ENCODE data around the gene RFX4.

Gene RFX4

GRCh38 chr12:106741247-106741646 is 158.4 kb downstream of the RFX4 start:
- H3K27ac ChIP-seq (ENCODE audit: low read length, poor library complexity, severe bottlenecking): no peak overlapping the region
- H3K4ac ChIP-seq (ENCODE audit: low read depth in 1 of 2, low read length in 2 of 2): no peak overlapping the region
- H3K23ac ChIP-seq (ENCODE audit: low read length in 2 of 2): no peak overlapping the region
- no peak overlapping the region for H2BK5ac ChIP-seq (ENCODE audit: low read depth, low read length, poor library complexity, severe bottlenecking)
- no peak overlapping the region for H3K4me2 ChIP-seq (ENCODE audit: low read length, poor library complexity, severe bottlenecking)
- no peak overlapping the region for H3K9ac ChIP-seq (ENCODE audit: low read length)
- no peaks in the 10 kb centered on the region for H3K36me3 ChIP-seq (ENCODE audit: control insufficient read depth in 1 of 2, insufficient read depth in 2 of 2, low read depth in 1 of 2, low read length in 2 of 2)
- H3K79me1 ChIP-seq (replicated peaks; ENCODE audit: low read length, poor library complexity, severe bottlenecking): no peaks in the 10 kb centered on the region
- no peak overlapping the region for H3K14ac ChIP-seq (ENCODE audit: low read length in 2 of 2)
- H2AK5ac ChIP-seq (ENCODE audit: low read length, severe bottlenecking): no peak overlapping the region
- H4K91ac ChIP-seq (ENCODE audit: low read length): no peak overlapping the region
- no peaks in the 10 kb centered on the region for H3K4me1 ChIP-seq (ENCODE audit: control insufficient read depth, insufficient read depth, low read depth, low read length)
- H2BK15ac ChIP-seq (ENCODE audit: low read depth, poor library complexity, severe bottlenecking): no peak overlapping the region
- no peak overlapping the region for H4K8ac ChIP-seq (ENCODE audit: low read length)
- peaks cover 4 to 8% of the 10 kb centered on the region in 2 experiments for H3K27me3 ChIP-seq (ENCODE audit: control insufficient read depth in 1 of 2, insufficient read depth in 1 of 2, low read length in 2 of 2)
- H3K18ac ChIP-seq (ENCODE audit: low read depth in 1 of 2, low read length in 2 of 2): no peak overlapping the region
- H2BK12ac ChIP-seq (ENCODE audit: low read length in 2 of 2): no peak overlapping the region
- no peak overlapping the region for H2BK120ac ChIP-seq (ENCODE audit: low read depth, low read length)
- DNase-seq: no peak
- H3K4me3 ChIP-seq (ENCODE audit: insufficient read depth in 1 of 2, low read depth in 1 of 2, low read length in 2 of 2): no peak overlapping the region
- WGBS: 100% methylated on average over 1 of the region's 2 CpGs
- no peak overlapping the region for H2AFZ ChIP-seq (ENCODE audit: low read depth, low read length)
- no peaks in the 10 kb centered on the region for H3K9me3 ChIP-seq (ENCODE audit: control insufficient read depth, low read length)

- no peak overlapping the region for H3K9ac ChIP-seq (ENCODE audit: low read length)
- H2BK120ac ChIP-seq (ENCODE audit: low read depth, low read length): no peak overlapping the region
- DNase-seq: no peak
- H2BK12ac ChIP-seq (ENCODE audit: low read length in 2 of 2): no peak overlapping the region
- no peak overlapping the region for H3K23ac ChIP-seq (ENCODE audit: low read length in 2 of 2)
- no peak overlapping the region for H2AFZ ChIP-seq (ENCODE audit: low read depth, low read length)
- H3K27ac ChIP-seq (ENCODE audit: low read length, poor library complexity, severe bottlenecking): no peak overlapping the region
- H3K14ac ChIP-seq (ENCODE audit: low read length in 2 of 2): no peak overlapping the region
- H3K79me1 ChIP-seq (replicated peaks; ENCODE audit: low read length, poor library complexity, severe bottlenecking): no peaks in the 10 kb centered on the region
- H3K4me2 ChIP-seq (ENCODE audit: low read length, poor library complexity, severe bottlenecking): no peak overlapping the region
- no peak overlapping the region for H2AK5ac ChIP-seq (ENCODE audit: low read length, severe bottlenecking)
- H3K4me3 ChIP-seq (ENCODE audit: insufficient read depth in 1 of 2, low read depth in 1 of 2, low read length in 2 of 2): no peak overlapping the region
- no peaks in the 10 kb centered on the region for H3K4me1 ChIP-seq (ENCODE audit: control insufficient read depth, insufficient read depth, low read depth, low read length)
- 75% methylated on average over 6 of the region's 8 CpGs for WGBS
- no peak overlapping the region for H3K18ac ChIP-seq (ENCODE audit: low read depth in 1 of 2, low read length in 2 of 2)
- H3K4ac ChIP-seq (ENCODE audit: low read depth in 1 of 2, low read length in 2 of 2): no peak overlapping the region
- no peak overlapping the region for H4K91ac ChIP-seq (ENCODE audit: low read length)
- no peak overlapping the region for H2BK5ac ChIP-seq (ENCODE audit: low read depth, low read length, poor library complexity, severe bottlenecking)
- no peak overlapping the region for H2BK15ac ChIP-seq (ENCODE audit: low read depth, poor library complexity, severe bottlenecking)
- H3K27me3 ChIP-seq (ENCODE audit: control insufficient read depth in 1 of 2, insufficient read depth in 1 of 2, low read length in 2 of 2): peaks cover 4 to 8% of the 10 kb centered on the region in 2 experiments
- H4K8ac ChIP-seq (ENCODE audit: low read length): no peak overlapping the region
- no peaks in the 10 kb centered on the region for H3K36me3 ChIP-seq (ENCODE audit: control insufficient read depth in 1 of 2, insufficient read depth in 2 of 2, low read depth in 1 of 2, low read length in 2 of 2)
- H3K9me3 ChIP-seq (ENCODE audit: control insufficient read depth, low read length): no peaks in the 10 kb centered on the region
These were observed 160.6 kb downstream of the RFX4 start for GRCh38 chr12:106743270-106743988.

GRCh38 chr12:106744600-106744999 is 161.8 kb downstream of the RFX4 start:
- WGBS: 98% methylated on average over 6 of the region's 6 CpGs
- no peaks in the 10 kb centered on the region for H3K4me1 ChIP-seq (ENCODE audit: control insufficient read depth, insufficient read depth, low read depth, low read length)
- no peak overlapping the region for H2BK5ac ChIP-seq (ENCODE audit: low read depth, low read length, poor library complexity, severe bottlenecking)
- no peaks in the 10 kb centered on the region for H3K79me1 ChIP-seq (replicated peaks; ENCODE audit: low read length, poor library complexity, severe bottlenecking)
- no peak overlapping the region for H3K18ac ChIP-seq (ENCODE audit: low read depth in 1 of 2, low read length in 2 of 2)
- no peak overlapping the region for H4K8ac ChIP-seq (ENCODE audit: low read length)
- H2AK5ac ChIP-seq (ENCODE audit: low read length, severe bottlenecking): no peak overlapping the region
- no peak overlapping the region for H3K4ac ChIP-seq (ENCODE audit: low read depth in 1 of 2, low read length in 2 of 2)
- H2AFZ ChIP-seq (ENCODE audit: low read depth, low read length): no peak overlapping the region
- H3K27ac ChIP-seq (ENCODE audit: low read length, poor library complexity, severe bottlenecking): no peak overlapping the region
- H3K4me3 ChIP-seq (ENCODE audit: insufficient read depth in 1 of 2, low read depth in 1 of 2, low read length in 2 of 2): no peak overlapping the region
- no peak overlapping the region for H3K9ac ChIP-seq (ENCODE audit: low read length)
- H4K91ac ChIP-seq (ENCODE audit: low read length): no peak overlapping the region
- H2BK120ac ChIP-seq (ENCODE audit: low read depth, low read length): no peak overlapping the region
- no peak overlapping the region for H3K4me2 ChIP-seq (ENCODE audit: low read length, poor library complexity, severe bottlenecking)
- DNase-seq: no peak
- no peak overlapping the region for H2BK12ac ChIP-seq (ENCODE audit: low read length in 2 of 2)
- no peak overlapping the region for H3K14ac ChIP-seq (ENCODE audit: low read length in 2 of 2)
- H3K9me3 ChIP-seq (ENCODE audit: control insufficient read depth, low read length): no peaks in the 10 kb centered on the region
- H2BK15ac ChIP-seq (ENCODE audit: low read depth, poor library complexity, severe bottlenecking): no peak overlapping the region
- H3K27me3 ChIP-seq (ENCODE audit: control insufficient read depth in 1 of 2, insufficient read depth in 1 of 2, low read length in 2 of 2): peaks cover 4 to 8% of the 10 kb centered on the region in 2 experiments
- no peaks in the 10 kb centered on the region for H3K36me3 ChIP-seq (ENCODE audit: control insufficient read depth in 1 of 2, insufficient read depth in 2 of 2, low read depth in 1 of 2, low read length in 2 of 2)
- H3K23ac ChIP-seq (ENCODE audit: low read length in 2 of 2): no peak overlapping the region

GRCh38 chr12:106745181-106745745 is 162.5 kb downstream of the RFX4 start:
- no peak overlapping the region for H3K4ac ChIP-seq (ENCODE audit: low read depth in 1 of 2, low read length in 2 of 2)
- no peak overlapping the region for H2AK5ac ChIP-seq (ENCODE audit: low read length, severe bottlenecking)
- no peak overlapping the region for H2BK120ac ChIP-seq (ENCODE audit: low read depth, low read length)
- no peak overlapping the region for H3K27ac ChIP-seq (ENCODE audit: low read length, poor library complexity, severe bottlenecking)
- H3K4me1 ChIP-seq (ENCODE audit: control insufficient read depth, insufficient read depth, low read depth, low read length): no peaks in the 10 kb centered on the region
- no peak overlapping the region for H3K4me2 ChIP-seq (ENCODE audit: low read length, poor library complexity, severe bottlenecking)
- H3K36me3 ChIP-seq (ENCODE audit: control insufficient read depth in 1 of 2, insufficient read depth in 2 of 2, low read depth in 1 of 2, low read length in 2 of 2): no peaks in the 10 kb centered on the region
- no peaks in the 10 kb centered on the region for H3K9me3 ChIP-seq (ENCODE audit: control insufficient read depth, low read length)
- no peak overlapping the region for H2BK12ac ChIP-seq (ENCODE audit: low read length in 2 of 2)
- no peak overlapping the region for H4K91ac ChIP-seq (ENCODE audit: low read length)
- 100% methylated on average over 2 of the region's 4 CpGs for WGBS
- H2BK15ac ChIP-seq (ENCODE audit: low read depth, poor library complexity, severe bottlenecking): no peak overlapping the region
- no peak overlapping the region for H4K8ac ChIP-seq (ENCODE audit: low read length)
- no peak overlapping the region for H3K4me3 ChIP-seq (ENCODE audit: insufficient read depth in 1 of 2, low read depth in 1 of 2, low read length in 2 of 2)
- no peak overlapping the region for H2BK5ac ChIP-seq (ENCODE audit: low read depth, low read length, poor library complexity, severe bottlenecking)
- peaks cover 4 to 8% of the 10 kb centered on the region in 2 experiments for H3K27me3 ChIP-seq (ENCODE audit: control insufficient read depth in 1 of 2, insufficient read depth in 1 of 2, low read length in 2 of 2)
- no peak overlapping the region for H2AFZ ChIP-seq (ENCODE audit: low read depth, low read length)
- H3K18ac ChIP-seq (ENCODE audit: low read depth in 1 of 2, low read length in 2 of 2): no peak overlapping the region
- DNase-seq: no peak
- H3K79me1 ChIP-seq (replicated peaks; ENCODE audit: low read length, poor library complexity, severe bottlenecking): no peaks in the 10 kb centered on the region
- no peak overlapping the region for H3K9ac ChIP-seq (ENCODE audit: low read length)
- no peak overlapping the region for H3K14ac ChIP-seq (ENCODE audit: low read length in 2 of 2)
- H3K23ac ChIP-seq (ENCODE audit: low read length in 2 of 2): no peak overlapping the region

Measured in mesenchymal stem cell (in vitro differentiated cells and primary cell).